NCI-H226 (cell line): Measurements from ENCODE around the gene APBB1.
A peak's percentile ranks its signal among the peaks of the same experiment; 100 is the strongest.

Experiments
- DNase-seq: peaks from one replicate; pipeline ENCODE4 v3.0.0-alpha.2; 2015

Gene APBB1

DNA sequence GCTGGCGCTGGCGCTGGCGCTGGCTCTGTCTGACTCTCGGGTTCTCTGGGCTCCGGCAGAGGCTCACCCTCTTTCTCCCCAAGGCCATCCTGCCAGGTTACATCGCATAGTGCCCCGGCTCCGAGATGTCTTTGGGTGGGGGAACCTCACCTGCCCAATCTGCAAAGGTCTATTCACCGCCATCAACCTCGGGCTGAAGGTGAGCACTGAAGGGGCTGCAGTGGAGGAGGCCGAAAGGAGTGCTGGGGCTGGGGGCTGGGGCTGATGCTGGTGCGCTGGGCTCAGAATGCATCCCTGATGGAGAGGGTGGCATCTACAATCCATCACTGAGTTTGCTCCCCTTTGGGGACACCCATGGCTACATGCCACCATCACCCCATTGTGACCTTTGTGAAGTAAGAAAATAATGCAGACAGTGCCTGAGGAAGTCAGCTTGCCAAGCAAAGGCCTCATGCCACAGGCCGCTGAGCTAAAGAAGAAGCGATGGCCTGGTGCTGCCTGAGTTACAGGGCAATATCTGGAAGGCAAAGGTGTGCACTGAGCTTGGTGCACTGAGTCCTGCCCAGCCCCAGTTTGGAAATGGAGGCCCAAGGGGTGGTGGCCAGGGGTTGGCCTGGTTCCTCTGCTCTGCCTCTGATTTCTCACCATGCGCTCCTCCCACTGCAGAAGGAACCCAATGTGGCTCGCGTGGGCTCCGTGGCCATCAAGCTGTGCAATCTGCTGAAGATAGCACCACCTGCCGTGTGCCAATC lies 28.0 kb downstream of the APBB1 start:
- DNase-seq, result no peak

DNA sequence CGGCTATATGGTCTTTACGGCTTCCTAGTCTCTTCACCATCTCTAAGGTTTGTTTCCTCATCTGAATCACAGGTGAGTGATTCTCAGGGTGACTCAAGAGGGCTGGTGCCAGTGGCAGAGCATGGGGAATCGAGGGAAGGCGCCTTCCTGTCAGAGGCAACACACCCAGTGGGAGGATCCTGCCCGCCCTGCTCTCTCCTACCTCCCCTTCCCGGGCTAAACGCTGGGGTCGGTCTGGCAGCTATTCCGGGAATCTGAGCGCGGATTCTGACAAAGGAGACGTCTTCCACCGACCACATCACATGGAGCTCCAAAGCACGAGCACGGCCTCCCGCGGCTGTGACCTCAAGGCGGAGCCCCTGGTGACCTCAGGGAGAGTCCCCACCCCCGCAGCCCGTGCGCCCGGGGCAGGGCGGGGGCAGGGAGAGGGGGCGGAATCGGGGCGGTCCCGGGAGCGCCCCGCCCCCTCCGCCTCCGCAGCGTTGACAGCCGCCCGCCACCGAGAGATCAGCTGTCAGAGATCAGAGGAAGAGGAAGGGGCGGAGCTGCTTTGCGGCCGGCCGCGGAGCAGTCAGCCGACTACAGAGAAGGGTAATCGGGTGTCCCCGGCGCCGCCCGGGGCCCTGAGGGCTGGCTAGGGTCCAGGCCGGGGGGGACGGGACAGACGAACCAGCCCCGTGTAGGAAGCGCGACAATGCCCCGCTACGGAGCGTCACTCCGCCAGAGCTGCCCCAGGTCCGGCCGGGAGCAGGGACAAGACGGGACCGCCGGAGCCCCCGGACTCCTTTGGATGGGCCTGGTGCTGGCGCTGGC lies 28.8 kb downstream of the APBB1 start, which contains the start of gene SMPD1:
Gene SMPD1 (plus strand): TSS at position 570 of the 813 bp plus-strand sequence. CDS start 125 bp downstream, at position 695.
- peak; percentile 82 for DNase-seq

- no peak for DNase-seq
Measured at GRCh38 chr11:6388748-6389147, 30.1 kb downstream of the APBB1 start.

DNA sequence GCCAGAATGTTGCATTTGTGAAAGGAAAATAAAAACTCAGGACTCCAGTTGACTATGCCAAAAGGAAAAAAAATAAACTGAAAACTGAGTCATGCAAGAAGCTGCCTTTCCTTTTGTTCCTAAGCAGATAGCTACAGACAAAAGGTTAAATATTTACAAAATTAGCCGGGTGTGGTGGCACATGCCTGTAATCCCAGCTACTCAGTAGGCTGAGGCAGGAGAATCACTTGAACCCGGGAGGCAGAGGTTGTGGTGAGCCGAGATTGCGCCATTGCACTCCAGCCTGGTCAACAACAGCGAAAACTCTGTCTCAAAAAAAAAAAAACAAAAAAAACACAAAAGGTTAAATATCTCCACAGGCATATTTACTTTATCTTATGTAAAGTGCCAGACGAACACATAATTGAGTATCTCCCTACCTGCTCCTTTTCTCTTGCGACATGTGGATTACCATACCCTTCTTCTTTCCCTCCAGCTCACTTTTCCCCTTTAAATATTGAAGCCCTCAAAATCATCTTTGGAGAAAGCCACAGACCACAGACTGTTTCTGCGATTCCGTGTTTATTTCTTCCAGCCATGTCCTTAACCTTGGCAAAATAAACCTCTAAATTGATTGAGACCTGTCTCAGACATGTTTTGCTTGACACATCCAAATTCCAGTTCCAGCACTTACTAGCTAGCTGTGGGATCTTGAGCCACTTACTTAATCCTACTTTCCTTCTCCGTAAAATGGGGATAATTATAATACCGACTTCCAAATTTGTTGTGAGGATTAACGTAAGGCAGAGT lies 30.9 kb downstream of the APBB1 start:
- DNase-seq, result no peak

DNA sequence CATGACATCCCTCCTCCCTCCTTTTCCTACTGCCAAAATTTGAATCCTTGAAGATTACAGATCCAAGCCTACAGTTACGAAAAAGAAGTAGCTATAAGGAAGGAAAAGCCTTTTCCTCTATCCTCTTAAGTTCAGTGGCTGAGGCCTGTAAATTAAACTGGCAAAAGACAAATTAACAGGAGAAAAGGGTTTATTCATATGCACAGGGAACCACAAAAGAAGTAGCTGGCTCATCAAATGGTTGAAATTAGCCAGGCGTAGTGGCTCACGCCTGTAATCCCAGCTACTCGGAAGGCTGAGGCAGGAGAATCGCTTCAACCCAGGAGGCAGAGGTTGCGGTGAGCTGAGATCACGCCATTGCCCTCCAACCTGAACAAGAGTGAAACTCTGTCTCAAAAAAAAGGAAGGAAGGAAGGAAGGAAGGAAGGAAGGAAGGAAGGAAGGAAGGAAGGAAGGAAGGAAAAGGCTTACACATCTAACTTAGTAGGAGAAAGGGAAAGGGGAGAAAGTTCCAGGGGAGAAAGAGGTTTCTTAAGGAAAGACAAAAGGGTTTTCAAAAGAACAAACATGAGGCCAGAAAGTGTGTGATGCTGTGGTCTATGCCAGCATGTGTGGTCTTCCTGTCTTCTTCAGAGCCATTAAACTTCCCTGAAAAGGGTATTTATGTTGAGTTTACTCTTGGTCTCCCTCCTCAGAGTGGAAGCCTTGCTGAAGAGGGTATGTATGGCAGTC lies 33.7 kb downstream of the APBB1 start:
- no peak for DNase-seq

DNA sequence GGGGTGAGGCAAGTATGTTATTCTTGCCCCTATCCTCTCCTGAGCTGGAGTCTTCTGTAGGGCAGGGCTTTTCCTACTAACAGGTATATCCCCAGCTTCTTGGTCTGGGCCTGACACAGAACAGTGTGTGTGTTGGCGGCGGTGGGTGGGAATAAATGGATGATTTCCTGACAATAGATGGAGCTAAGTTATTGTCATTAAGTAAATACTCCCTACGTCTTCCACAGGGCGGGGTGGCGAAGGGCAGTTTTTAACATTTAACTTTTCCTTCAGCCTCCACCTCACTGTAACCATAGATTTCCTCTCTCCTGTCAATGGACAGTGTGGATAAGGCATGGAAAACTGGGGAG lies 40.3 kb downstream of the APBB1 start:
- no peak for DNase-seq

GRCh38 chr11:6377902-6378639 lies 40.8 kb downstream of the APBB1 start:
- DNase-seq, result no peak

DNA sequence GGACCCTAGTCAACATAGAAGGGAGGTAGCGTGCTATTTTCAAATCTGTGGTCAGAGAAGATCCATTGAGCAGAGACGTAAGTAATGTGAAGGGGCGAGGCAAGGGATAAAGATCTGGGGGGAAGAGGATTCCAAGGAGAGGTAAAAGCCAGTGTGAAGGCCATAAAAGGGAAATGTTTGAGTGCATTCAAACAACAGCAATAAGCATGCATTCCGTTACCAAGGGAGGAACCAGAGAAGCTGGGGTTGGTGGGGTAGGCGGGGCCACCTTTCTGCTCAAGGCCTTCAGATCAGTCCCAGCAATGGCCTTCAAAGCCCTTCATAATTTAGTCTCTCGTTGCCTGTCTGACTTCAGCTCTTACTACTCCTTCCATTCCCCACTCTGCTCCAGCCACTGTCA lies 47.1 kb downstream of the APBB1 start:
- no peak for DNase-seq

DNA sequence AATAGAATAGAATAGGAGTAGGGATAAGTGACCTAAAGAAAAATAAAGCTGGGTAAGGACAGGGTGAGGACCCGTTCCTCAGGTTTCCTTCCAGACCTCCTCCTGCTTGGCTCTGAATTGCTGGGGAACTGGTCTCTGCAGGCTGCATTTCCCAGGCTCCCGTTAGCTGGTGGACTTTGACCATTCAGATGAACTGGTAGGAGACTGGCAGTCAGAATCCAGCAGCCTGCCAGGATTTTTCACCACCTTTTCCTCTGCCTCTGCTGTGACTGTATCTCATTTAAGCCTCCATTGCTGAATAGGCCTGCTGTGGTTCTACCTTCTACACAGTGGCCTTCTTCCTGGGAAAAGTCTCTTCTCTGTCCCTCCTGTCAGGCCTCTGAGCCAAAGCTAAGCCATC lies 53.2 kb downstream of the APBB1 start:
- DNase-seq, result no peak

- DNase-seq, result peak; percentile 57
Measured at GRCh38 chr11:6362873-6363678, 55.8 kb downstream of the APBB1 start.

GRCh38 chr11:6362185-6362872 lies 56.6 kb downstream of the APBB1 start:
- DNase-seq, result no peak

- no peak for DNase-seq
Measured at GRCh38 chr11:6360183-6360582, 58.7 kb downstream of the APBB1 start.

DNA sequence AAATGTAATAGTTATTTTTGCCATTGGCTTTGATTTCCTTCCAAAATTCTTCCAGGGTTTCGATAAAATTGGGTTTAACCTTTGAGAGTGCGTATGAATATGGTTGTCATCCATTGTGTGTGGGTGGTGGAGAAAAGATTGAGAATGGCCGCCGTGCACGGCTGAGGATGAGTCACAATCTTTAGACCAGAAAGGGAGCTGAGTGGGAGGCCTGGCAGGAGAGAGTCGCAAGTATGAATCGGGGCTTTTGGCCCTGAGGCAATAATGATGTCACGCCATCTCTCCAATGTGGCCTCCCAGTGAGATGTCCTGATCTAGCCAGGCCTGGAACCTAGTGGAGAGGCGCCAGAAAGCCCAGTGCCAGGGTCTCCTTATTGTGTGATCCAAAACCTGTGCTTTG lies 61.7 kb downstream of the APBB1 start:
- peak; percentile 75 for DNase-seq

GRCh38 chr11:6356503-6357055 lies 62.3 kb downstream of the APBB1 start:
- DNase-seq, result no peak

DNA sequence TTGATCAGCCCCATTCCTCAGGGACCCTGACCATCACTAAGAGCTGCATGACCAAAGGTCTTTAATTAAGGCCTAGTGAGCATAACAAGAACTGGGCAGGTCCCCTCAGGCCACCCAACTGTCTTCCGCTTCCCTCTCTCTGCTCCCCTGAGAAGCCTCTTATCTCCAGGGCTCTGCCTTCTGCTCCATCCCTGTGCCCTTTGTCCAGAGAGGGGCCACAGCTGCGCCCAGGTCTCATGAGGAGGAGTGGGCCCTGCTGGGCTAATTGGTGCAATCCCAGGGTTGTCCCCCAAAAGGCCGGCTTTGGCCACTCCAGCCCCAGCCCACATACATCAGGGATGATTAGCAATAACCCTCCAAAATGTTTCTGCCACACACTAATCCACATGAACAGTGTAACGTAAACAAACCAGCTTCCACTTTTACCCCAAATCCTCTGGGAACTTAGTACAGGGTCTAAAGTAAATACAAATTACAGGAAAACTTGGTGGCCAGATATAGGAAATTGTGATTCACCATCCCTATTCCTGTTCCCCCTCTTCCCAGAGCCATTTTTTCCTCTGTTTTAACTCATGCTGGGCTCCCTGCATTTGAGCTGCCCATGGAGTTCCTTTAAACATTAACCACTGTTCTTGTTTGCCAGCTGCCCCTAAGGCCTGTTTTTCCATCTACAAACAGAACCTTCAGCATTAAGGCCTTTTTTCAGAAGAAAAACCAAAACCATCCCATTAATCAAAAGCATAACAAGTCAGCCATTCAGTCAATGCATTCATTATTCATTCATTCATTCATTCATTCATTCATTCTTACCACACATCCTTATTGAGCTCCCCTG lies 64.0 kb downstream of the APBB1 start:
- DNase-seq, result no peak

GRCh38 chr11:6353367-6353987 lies 65.4 kb downstream of the APBB1 start:
- DNase-seq, result peak; percentile 3

DNA sequence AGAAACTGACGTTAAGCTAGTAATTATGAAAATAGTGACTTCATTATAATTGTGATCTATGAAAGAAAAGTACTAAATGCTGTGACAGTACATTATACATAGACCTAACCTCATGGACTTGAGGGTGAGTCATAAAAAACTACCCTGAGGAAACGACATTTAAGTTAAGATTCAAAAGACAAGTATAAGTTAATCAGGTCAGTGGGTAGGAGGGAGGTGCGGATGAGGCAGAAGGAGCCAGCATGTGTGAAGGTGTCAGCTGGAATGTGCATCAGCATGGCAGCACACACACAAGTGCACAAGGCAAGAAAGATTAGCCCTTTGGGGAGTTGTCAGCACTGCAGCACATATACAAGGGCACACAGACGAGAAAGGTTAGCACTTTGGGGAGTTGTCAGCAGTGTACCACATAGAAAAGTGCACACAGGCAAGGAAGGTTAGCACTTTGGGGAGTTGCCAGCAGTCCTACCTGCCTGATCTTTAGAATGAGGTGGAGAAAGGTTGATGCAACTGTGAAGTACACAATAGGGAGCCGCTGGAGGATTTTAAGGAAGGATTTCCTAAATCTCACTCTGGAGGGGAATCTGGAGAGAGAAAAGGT lies 67.0 kb downstream of the APBB1 start:
- no peak for DNase-seq

DNA sequence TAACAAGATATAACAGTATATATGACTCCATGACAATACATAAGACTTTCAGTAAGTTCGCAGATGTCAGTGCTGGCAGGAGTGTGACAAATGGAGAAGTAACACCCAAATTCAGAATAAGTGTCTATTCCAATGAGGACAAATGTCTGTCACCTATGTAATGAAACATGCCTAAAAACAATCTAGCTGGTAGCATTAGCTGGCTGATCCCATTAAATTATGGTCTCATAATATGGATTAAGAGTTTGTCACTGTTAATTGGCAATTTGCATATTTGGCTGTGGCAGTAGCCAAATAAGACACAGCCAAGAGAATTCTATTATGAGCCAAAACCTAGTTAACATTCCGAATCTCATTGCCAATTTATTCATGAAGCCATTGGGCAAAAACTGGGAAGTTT lies 68.4 kb downstream of the APBB1 start:
- no peak for DNase-seq
